GM19467 (cell line): ENCODE measurements around the gene GPR68.

Experiments used
- ATAC-seq: cut with Tn5 transposase; IDR thresholded peaks from one replicate; pipeline ENCODE4 v1.9.1; 2021; ENCODE audit warnings: mild to moderate bottlenecking, moderate library complexity; ENCODE audit not compliant: unreplicated experiment

Gene GPR68, protein sequence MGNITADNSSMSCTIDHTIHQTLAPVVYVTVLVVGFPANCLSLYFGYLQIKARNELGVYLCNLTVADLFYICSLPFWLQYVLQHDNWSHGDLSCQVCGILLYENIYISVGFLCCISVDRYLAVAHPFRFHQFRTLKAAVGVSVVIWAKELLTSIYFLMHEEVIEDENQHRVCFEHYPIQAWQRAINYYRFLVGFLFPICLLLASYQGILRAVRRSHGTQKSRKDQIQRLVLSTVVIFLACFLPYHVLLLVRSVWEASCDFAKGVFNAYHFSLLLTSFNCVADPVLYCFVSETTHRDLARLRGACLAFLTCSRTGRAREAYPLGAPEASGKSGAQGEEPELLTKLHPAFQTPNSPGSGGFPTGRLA

DNA sequence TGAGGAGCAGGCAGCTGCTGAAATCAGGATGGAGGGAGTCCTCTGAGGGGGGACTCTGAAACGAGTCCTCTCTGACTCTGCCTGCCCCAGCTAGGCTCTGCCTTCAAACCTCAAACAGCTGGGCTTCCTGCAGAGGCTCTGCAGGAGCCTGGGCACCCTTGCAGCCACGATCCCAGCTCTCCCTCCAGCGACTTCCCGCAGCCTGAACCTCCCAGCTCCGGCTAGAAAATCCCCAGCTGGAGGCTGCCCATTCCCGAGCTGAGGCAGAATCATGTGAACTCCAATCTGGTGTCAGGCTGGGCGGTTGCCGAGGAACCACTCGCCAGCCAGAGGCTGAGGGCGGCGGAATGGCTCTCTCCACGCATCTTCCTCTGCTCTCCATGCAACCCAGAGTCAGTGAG, at the start of gene GPR68:
Gene GPR68 (minus strand): TSS at position 204 of the 401 bp plus-strand sequence. CDS start 9,654 bp downstream, outside the sequence.
- no peak for ATAC-seq

DNA sequence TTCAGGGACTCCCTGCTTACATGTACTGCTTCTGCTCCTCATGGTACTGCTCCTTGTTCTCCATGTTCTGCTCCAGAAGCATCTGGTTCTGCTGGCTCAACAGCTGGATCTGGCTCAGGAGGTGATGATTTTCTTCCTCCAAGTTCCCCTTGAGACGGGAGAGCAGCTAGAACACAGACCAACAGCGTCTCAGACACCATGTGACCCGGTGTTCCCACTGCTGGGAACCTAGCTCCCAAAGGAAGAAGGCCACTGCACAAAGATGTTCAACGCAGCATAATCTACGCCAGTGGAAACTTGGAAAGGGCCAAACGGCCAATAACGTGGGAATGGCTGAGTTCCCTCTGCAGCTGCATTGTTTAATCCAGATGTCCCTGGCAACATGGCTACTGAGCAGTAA, 49.6 kb upstream of the GPR68 start:
- no peak for ATAC-seq

DNA sequence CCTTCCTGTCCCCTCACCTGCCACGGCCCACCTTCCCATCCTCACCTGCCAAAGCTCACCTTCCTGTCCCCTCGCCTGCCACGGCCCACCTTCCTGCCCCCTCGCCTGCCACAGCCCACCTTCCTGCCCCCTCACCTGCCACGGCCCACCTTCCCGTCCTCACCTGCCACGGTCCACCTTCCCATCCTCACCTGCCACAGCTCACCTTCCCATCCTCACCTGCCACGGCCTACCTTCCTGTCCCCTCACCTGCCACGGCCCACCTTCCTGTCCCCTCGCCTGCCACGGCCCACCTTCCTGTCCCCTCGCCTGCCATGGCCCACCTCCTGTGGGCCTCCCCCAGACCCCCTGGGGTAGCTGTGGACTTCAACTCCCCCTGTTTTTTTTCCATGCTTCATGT, 48.8 kb upstream of the GPR68 start:
- no peak for ATAC-seq

DNA sequence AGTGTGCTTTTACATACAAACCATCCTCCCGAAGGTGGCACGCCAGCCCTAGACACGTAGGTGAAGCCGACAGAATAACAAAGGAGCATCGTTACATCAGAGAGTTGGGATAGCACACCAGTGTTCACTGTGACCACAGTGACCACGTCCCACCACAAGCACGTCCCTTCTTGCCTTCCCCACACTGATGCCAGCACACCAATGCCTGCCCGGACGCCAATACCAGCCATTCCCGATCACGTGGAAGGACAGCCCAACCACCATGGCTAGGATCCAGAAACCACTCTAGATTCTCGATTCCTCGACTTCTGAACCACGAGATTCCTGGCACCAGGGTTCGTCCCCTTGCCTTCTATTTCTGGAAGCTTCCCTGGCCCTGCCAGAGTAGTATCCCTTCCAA, 48.0 kb upstream of the GPR68 start:
- no peak for ATAC-seq

DNA sequence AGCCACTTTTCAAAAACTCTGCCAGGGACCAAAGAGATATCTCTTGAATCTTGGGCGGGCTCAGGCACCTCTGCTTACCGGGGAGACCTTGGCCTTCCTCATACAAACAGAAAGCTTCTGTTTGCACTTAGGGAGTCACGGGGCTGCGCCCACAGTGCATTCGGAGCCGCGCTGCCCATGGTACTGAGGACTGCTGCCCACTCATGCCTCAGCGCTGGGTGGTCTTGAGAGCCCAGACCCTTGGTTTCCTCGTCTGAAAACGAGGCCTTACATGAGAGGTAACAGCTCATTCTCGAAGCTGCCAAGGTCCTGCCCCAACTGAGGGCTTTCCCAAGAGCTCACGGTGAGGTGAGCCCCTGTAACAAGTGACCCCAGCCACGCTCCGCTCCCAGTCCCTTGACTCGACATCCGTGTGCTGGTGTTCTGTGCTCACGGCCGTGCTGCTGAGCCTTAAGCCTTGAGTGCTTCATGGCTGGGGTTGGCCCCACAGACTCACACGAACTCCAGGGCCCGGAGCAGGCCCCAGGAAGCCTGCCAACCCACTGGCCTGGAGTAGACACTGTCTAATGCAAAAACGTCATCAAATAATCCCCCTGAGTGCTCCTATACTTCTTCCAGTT, 47.4 kb upstream of the GPR68 start:
- no peak for ATAC-seq

DNA sequence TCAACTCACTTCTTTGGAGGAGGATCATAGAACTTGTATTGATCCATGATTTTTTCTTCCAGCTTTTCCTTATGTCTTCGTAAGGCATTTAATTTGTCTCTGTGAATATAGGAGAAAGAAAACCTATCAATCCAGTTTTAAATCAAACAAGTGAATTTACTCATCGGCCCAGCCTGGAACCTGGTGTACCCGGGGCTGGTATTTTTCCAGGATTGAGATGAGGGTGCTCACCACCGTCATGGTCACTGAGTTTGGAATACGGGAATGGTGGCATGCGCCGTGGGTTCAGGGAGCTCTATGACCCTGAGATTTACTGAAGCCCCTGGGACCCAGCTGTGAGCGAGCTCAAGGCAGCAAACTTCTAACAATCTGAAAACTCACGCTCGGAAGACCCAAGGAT, 46.5 kb upstream of the GPR68 start:
- ATAC-seq, result no peak

DNA sequence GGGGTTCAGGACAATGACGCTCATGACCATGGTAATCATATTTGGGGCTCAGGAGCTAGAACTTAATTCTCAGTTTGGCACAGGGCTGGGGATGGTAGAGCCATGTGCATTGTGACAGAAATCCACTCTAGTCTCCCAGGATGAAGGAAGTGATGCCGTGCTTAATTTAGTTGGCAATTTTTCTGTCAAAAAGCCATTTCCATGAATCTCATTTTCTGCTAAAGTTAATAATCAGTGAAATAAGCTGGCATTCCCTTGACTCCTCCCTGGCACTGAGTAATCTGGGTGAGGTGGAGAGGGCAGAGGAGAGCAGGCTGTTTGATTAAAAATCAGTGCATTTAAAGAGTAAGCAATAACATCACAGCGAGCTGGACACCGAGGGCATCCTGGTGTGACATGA, 45.0 kb upstream of the GPR68 start:
- no peak for ATAC-seq

DNA sequence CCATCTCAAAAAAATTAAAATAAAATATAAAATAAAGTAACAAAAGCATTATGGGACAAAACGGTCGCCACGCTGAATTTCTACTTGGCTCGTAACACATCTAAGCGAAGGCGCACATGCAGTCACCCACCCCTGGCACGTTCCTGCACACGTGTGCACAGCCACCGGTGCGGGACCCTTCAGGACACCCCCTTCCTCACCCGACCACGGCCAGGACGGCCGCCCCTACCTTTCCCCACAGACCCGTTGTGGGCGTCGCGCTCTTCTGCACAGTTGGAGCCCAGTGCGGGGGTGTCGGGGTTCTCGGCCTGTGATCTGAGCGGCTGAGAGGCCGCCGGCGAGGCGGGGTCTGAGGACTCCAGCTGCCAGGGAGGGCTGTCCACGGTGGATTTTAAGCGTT, 44.4 kb upstream of the GPR68 start:
- ATAC-seq, result no peak

DNA sequence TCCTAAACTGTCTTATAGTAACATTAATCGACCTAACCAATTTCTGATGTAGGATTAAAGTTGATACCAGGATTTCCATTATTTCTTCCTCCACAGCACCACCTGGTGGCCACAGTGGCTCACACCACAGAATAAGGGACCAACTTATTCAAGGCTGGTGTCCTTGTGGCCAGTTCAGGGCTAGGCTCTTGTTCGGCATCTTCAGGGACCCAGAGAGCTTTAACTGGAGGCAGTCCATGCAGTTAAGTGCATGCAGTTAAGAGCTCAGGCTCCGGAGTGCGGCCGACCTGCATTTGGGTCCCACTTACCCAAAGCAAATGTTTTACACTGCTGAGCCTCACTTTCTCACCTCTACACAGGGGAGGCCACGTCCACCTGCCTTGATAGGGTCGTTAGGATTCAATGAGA, 42.0 kb upstream of the GPR68 start:
- no peak for ATAC-seq

DNA sequence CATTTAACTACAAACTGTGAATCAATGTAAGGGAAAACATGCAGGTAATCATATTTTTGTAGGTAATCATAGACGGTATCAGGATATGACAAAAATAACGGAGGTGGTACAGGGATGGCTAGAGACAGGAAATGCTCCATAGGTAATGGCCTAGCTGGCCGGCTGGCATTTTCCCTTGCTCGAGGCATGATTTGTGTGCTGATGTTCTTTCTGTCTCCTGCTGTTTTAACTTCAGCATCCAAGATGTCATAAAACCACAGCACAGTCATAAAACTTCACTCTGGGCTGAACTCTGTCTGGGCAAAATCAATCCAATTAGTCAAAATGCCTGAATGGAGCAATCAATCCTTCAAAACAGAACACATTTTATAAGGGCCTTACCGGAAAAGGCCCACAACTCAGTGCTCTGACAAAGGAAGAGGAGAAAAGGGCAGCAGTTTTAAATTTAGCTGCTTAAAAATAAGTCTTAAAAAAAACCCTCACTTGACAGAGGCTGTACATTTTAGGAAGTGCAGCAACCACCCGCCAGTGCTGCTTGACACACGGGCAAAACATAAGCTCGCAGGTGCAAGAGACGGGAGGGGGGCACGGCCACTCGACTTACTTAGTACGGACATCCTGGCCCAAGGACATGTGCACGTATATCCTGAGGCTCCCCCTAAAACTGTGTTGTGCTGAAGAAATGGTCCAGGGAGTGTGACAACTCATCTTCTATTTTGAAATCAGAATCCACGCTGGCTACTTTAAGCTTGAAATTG, 40.5 kb upstream of the GPR68 start:
- no peak for ATAC-seq

DNA sequence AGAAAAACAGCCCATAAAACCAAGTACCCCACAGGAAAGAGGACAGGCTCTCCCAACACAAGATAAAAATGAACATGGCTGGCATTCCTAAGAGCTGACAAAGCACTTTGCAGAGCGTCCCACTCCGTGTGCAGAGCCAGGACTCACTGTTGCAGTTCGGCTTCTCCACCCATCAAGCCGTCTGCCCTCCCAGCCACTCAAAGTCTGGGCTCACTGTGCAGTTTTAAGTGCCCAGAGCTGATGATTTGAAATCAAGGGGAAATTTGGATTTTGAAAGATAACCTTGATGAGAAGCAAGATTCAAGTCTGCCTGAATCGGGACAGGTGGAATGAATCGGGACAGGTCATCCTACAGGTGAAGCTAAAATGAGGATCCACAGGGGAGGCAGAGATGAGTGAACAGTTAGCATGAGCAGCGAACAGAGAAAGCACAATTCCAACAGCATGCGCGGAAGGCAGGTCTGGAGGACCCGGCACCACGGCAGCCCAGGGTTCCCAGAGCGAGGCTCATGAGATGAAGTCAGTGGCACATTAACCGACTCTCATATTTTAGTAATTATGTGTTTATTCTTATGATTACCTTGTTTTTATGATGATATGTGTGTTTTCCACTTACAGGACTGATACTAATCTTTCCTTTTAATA, 39.8 kb upstream of the GPR68 start:
- ATAC-seq, result no peak

DNA sequence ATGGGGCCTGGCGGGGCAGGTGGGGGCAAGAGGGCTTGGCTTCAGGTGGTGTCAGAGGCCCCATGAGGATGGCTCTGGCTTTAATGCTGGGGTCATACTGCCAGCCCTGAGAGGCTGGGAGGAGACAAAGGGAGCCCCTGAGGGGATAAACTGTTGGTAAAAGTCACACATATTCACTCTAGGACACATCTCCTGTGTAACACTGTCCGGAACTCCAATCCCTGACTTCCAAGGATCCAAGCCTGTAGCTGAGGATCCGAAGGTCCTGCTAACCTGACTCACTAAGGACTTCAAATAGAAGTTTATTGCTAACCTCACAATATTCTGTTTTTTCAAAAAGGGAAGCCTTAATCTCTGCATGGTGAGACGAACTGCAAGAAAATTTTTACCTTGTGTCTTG, 39.2 kb upstream of the GPR68 start:
- no peak for ATAC-seq

DNA sequence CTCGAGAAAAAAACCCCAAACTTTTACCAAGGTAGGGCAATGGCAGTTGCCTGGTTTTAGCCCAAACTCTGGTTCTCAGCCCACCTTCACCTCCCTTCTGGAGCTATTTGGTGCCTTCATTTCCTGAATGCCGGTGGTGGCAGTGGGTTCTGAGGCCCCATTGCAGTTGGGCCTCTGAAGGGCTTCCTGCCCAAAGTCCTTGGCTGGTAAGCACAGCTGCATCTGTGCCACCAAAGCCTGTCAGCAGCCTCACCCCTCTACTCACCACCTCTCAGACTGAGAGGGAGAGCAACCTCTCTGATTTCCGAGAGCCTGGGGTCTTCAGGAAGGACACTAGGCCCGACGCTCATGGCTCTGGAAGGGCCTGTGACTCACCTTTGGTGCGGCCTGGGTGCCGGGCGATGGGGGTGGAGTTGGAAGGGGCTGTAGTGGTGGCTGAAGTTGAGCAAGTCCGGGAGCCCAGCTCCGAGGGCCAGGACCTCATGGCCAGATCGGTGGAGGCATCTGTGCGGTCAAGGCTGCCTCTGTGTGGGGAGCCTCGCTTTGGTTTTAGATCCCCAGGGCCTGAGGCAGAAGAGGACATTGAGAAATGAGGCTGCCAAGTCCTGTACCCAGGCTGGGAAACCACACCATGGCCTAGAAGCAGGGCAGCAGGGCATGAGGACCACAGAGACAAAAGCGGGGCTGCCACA, 38.6 kb upstream of the GPR68 start:
- no peak for ATAC-seq

DNA sequence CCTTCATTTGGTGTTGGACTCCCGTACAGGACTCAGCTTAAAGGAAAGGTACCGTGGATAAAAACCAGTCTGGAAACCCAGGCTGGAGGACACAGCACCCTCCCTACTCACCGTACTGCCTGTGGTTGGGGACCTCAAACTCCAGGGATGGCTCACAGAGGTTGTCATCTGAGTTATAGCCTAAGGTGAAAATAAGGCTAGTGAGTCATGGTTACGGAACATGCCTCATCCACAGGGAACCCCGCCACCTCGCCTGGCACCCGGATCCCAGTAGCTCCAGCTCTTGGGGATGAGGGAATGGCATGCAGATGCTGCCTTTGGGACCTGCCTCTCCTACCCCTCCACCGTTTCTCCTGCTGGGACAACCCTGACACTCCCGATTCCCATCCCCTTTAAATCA, 36.8 kb upstream of the GPR68 start:
- no peak for ATAC-seq

DNA sequence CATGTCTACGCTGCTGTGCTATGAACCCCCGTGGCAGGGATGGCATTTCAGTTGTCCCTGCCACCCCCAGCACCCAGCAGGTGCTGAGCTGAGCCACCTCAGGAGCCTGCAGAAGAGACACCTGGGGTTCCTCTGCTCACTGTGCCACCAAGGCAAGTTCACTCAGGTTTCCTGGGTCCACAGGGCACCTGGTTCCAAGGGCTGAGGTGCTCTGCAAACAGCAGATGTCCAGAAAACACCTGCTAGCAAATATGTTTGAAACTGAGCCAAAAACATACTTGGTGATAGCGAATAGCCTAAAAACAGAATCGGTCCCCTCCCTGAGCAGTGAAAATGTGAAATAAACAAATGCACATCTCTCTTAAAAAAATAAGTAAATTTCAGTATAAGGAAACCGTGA, 35.6 kb upstream of the GPR68 start:
- ATAC-seq, result no peak

DNA sequence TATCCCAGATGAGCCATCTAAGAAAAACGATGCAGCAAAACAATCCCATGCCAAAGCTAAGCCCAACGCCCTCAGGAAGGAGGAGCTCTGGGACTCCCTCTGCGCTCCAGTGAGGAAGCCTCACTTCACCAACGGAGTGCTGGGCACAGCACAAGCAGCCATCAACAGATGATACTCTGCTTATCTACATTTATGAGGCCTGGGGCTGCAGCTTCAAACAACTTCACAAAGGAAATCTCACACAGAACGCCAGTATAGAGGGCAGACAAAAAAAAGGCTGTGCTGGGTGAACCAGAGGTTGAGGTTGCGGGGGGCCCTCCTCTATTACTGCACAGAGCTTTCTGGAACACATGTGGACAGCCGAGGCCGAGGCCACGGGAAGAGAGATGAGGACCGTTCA, 34.9 kb upstream of the GPR68 start:
- no peak for ATAC-seq

DNA sequence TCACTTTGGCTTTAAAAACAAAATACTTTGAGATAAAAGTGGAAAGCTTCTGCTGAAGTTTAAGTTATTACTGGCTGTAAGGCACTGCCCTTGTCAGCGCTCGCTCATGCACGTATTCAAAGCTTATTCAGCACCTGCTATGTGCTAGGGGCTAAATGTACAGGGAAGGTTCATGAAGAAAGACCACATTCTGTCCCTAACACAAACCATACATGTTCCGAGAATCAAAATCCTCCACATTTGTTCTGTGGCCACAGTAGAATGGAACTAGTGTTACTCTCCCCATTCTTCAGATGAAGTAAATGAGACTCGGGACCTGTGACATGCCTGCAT, 33.8 kb upstream of the GPR68 start:
- no peak for ATAC-seq

DNA sequence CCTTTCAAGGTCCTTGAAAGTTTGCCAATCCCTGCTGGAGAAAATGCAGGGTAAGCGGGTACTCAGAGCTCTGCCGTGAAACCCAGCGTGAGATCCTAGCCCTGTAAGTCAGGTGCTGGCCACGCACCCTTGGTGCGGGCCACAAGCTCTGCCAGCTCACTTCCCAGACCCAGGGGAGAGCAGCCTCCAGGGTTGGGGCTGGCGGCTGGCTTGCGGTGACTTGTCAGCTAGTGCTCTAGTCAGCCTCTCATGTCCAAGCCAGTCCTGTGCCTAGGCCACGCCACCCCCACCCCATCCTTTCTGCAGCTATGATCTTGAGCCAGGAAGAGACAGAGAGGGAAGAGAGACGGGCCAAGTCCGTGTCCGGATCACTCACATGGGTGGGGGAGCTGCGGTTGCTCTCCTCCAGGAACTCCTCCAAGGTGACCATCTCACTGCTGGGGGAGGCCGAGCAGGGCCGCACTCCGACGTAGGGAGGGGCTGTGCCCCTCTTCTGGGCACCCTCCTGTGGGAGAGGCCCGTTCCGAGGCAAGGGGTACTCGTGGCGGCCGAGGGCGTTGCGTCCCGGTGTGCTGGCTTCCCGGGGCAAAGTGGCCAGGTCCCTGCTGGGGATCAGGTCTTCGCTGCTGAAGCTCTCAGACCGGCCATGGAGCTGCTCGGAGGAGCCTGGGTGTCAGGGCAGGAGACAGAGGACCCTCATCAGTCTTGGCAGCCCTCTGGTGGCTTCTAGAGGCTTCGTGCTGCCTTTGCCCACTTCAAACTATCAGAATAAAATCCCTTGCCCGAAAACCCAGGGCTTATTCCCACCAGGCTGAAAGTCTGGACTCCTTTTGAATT, 33.3 kb upstream of the GPR68 start:
- no peak for ATAC-seq

DNA sequence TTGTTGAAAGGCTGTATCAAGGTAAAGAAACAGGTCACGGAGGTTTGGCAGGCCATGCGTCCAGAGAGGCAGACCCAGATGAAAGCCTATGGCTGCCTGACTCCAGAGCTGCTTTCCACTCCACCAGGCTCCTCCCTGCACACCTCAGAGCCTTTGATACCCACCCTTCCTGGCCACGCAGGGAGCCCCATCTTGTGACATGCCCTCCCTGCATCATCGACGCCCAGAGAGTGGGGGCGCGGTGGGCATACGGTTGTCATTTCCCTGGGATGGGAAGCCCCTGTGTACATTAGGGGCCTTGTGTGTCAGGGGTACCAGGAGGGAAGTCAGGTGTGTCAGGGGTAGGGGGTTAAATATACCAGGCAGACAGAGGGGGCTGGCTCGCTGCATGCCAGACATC, 30.3 kb upstream of the GPR68 start:
- ATAC-seq, result no peak

DNA sequence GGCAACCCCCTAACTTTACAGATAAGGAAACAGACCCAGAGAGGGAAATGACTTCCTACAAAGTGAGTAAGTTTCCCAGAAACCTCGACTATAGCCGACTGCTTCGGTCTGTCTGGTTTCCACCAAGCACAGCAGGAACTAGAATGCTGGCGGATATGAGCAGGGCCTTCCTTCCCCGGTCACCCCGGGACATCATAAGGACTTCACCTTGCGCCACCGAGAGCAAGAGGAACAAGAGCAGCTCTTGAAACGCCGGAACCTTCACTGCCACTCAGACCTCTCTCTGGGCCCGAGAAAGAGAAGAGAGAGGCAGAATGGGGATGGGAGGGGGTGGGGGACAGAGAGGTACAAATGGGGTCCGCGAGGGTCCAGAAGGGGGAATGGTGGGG, 29.4 kb upstream of the GPR68 start:
- ATAC-seq, result no peak
